ENCODE data around the gene STARD6.
"Not testable (repeated sequence)": the region's sequence is repeated elsewhere in the genome, so short reads cannot be mapped to it uniquely, and the experiment has no call there.

GRCh38 chr18:54386800-54387495 lies 29.3 kb upstream of the STARD6 start:
- TF ChIP-seq POLR2AphosphoS5, CTCF (IDR thresholded peaks at IDR 0.05): not testable (repeated sequence)
